ENCODE data around the gene ZBTB40.

The ZBTB40 gene

GRCh38 chr1:22503721-22504410, 52.2 kb downstream of the ZBTB40 start:
- H3K9ac ChIP-seq (ENCODE audit: low read length) = no peak overlapping the region
- no peak overlapping the region for H3K4me3 ChIP-seq (ENCODE audit: low read length)
- TF ChIP-seq EZH2 (optimal IDR thresholded peaks at IDR 0.05; ENCODE audit: low read depth, low read length) (no peak), CTCF (IDR thresholded peaks at IDR 0.05; ENCODE audit: low read length) (no peak), EZH2phosphoT487 (IDR thresholded peaks at IDR 0.05; ENCODE audit: low read length) (no peak)
- H4K20me1 ChIP-seq (ENCODE audit: insufficient read depth, low read length) = no peaks in the 10 kb centered on the region
- H3K9me2 ChIP-seq (replicated peaks; ENCODE audit: insufficient read depth, low read length) = no peaks in the 10 kb centered on the region
- peaks cover 17% of the 10 kb centered on the region for H3F3A ChIP-seq (ENCODE audit: insufficient read depth, low read length)
- H3K36me3 ChIP-seq (replicated peaks; ENCODE audit: insufficient read depth, low read length) = 0 out of 2 replicates have a peak, but pooled peaks cover 10% of the 10 kb centered on the region
- DNase-seq = peak; percentile 15
- H3K27me3 ChIP-seq (replicated peaks; ENCODE audit: insufficient read depth, low read length) = no peaks in the 10 kb centered on the region
- no peak overlapping the region for H2AFZ ChIP-seq (ENCODE audit: low read length)
- peak overlapping the region; percentile 22; the same call in 1 of the 2 replicates for H3K27ac ChIP-seq (ENCODE audit: low read length)
- peaks cover 62% of the 10 kb centered on the region for H3K4me1 ChIP-seq (ENCODE audit: low read length)
- peak overlapping the region; percentile 11; the same call in 1 of the 2 replicates for H3K4me2 ChIP-seq (ENCODE audit: low read depth, low read length)
- H3K9me3 ChIP-seq (replicated peaks; ENCODE audit: insufficient read depth, low read length) = no peaks in the 10 kb centered on the region
- peaks cover 5% of the 10 kb centered on the region for H3K79me2 ChIP-seq (ENCODE audit: low read length)

- no peak overlapping the region for H3K4me3 ChIP-seq (ENCODE audit: low read length)
- no peaks in the 10 kb centered on the region for H3K27me3 ChIP-seq (replicated peaks; ENCODE audit: insufficient read depth, low read length)
- no peaks in the 10 kb centered on the region for H4K20me1 ChIP-seq (ENCODE audit: insufficient read depth, low read length)
- H3K36me3 ChIP-seq (replicated peaks; ENCODE audit: insufficient read depth, low read length) = 0 out of 2 replicates have a peak, but pooled peaks cover 10% of the 10 kb centered on the region
- TF ChIP-seq EZH2 (optimal IDR thresholded peaks at IDR 0.05; ENCODE audit: low read depth, low read length) (no peak), EZH2phosphoT487 (IDR thresholded peaks at IDR 0.05; ENCODE audit: low read length) (no peak), CTCF (IDR thresholded peaks at IDR 0.05; ENCODE audit: low read length) (no peak)
- no peak overlapping the region for H3K4me2 ChIP-seq (ENCODE audit: low read depth, low read length)
- H3K27ac ChIP-seq (ENCODE audit: low read length) = no peak overlapping the region
- H3K9me3 ChIP-seq (replicated peaks; ENCODE audit: insufficient read depth, low read length) = no peaks in the 10 kb centered on the region
- no peak overlapping the region for H2AFZ ChIP-seq (ENCODE audit: low read length)
- no peaks in the 10 kb centered on the region for H3K79me2 ChIP-seq (ENCODE audit: low read length)
- H3K4me1 ChIP-seq (ENCODE audit: low read length) = peaks cover 60% of the 10 kb centered on the region
- no peak for DNase-seq
- H3F3A ChIP-seq (ENCODE audit: insufficient read depth, low read length) = peaks cover 17% of the 10 kb centered on the region
- no peak overlapping the region for H3K9ac ChIP-seq (ENCODE audit: low read length)
- no peaks in the 10 kb centered on the region for H3K9me2 ChIP-seq (replicated peaks; ENCODE audit: insufficient read depth, low read length)
Measured at GRCh38 chr1:22506130-22506692, 54.6 kb downstream of the ZBTB40 start.

GRCh38 chr1:22507587-22507986, 55.9 kb downstream of the ZBTB40 start:
- no peaks in the 10 kb centered on the region for H3K27me3 ChIP-seq (replicated peaks; ENCODE audit: insufficient read depth, low read length)
- TF ChIP-seq CTCF (IDR thresholded peaks at IDR 0.05; ENCODE audit: low read length) (no peak), EZH2 (optimal IDR thresholded peaks at IDR 0.05; ENCODE audit: low read depth, low read length) (no peak), EZH2phosphoT487 (IDR thresholded peaks at IDR 0.05; ENCODE audit: low read length) (no peak)
- H3K4me1 ChIP-seq (ENCODE audit: low read length) = peaks cover 46% of the 10 kb centered on the region
- H3F3A ChIP-seq (ENCODE audit: insufficient read depth, low read length) = peaks cover 17% of the 10 kb centered on the region
- H4K20me1 ChIP-seq (ENCODE audit: insufficient read depth, low read length) = no peaks in the 10 kb centered on the region
- 0 out of 2 replicates have a peak, but pooled peaks cover 10% of the 10 kb centered on the region for H3K36me3 ChIP-seq (replicated peaks; ENCODE audit: insufficient read depth, low read length)
- peak overlapping the region; percentile 82 for H3K27ac ChIP-seq (ENCODE audit: low read length)
- H3K4me3 ChIP-seq (ENCODE audit: low read length) = no peak overlapping the region
- H3K9ac ChIP-seq (ENCODE audit: low read length) = peak overlapping the region; percentile 21; the same call in 1 of the 2 replicates
- no peak for DNase-seq
- no peaks in the 10 kb centered on the region for H3K9me3 ChIP-seq (replicated peaks; ENCODE audit: insufficient read depth, low read length)
- H2AFZ ChIP-seq (ENCODE audit: low read length) = no peak overlapping the region
- peak overlapping the region; percentile 28 for H3K4me2 ChIP-seq (ENCODE audit: low read depth, low read length)
- no peaks in the 10 kb centered on the region for H3K79me2 ChIP-seq (ENCODE audit: low read length)
- H3K9me2 ChIP-seq (replicated peaks; ENCODE audit: insufficient read depth, low read length) = no peaks in the 10 kb centered on the region
